HG03558 (cell line): ENCODE results near the gene GALNT16.

Source experiments
- ATAC-seq: cut with Tn5 transposase; IDR thresholded peaks from one replicate; pipeline ENCODE4 v1.9.1; 2021; ENCODE audit warnings: moderate number of reproducible peaks; ENCODE audit not compliant: unreplicated experiment; ENCODE audit errors: extremely low read depth

Gene GALNT16

DNA sequence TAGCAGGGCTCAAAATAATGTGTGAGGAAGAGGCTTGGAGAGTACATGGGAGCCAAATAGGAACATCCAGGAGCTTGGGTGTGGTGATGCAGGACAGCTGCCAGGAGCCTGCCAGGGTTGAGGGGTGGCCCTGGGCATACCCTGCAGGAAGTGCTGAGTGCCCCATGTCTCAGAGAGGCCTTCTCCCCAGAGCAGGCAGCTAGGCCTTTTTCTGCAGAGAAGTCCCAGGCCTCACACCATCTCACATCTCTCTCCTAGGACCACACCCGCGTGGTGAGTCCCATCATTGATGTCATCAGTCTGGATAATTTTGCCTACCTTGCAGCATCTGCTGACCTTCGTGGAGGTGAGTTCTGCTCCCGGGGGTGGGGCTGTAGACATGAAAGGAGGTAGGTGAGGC, 71.2 kb downstream of the GALNT16 start:
- no peak for ATAC-seq

- ATAC-seq = no peak
Observed at GRCh38 chr14:69332782-69333395, 72.9 kb downstream of the GALNT16 start.

DNA sequence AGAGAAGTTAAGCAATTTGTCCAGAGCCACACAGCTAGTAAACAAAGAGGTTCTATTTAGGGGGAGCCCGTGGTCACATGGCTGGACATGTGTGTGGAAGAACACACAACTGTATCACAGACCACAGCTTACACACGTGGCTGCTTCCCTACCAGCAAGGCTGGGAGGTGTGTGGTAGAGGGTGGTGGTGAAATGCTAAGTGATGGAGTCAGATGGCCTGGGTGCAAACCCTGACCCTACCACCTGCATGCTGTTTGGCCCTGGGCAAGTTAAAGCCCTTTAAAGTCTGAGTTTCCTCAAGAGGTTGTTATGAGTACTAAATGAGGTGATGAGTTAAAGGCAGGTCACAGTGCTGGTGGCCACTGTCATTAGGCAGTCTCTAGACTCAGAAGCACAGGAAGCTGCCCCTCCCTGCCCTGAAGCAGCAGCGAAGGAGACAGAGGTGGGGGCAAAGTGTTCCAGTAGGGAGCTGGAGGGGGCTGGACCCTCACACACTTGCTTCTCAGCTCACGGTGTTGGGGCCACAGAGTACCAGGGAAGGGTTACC, 73.9 kb downstream of the GALNT16 start:
- ATAC-seq = no peak

DNA sequence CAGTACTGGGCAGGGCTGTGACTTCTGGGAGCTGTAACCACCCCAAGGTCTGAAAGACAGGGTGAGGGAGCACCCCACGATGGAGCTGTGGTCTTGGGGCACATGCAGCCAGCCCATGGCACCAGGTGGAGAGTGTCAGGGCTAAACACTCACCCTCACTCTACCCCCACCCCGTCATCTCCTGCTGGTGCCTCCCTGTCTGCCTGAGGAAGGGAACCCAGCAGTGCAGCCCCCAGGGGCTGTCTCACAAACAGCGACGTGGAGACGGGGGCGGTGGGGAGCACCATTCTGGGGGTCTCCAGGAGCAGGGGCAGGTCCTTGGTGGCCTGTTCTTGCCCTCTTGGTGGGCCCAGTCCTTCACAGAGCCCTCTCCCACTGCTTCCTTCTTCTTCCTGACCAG, 74.6 kb downstream of the GALNT16 start:
- no peak for ATAC-seq

GRCh38 chr14:69335371-69335771, 75.4 kb downstream of the GALNT16 start:
- ATAC-seq = no peak

- ATAC-seq = no peak
Observed at GRCh38 chr14:69337984-69338383, 78.0 kb downstream of the GALNT16 start.

- ATAC-seq = no peak
Observed at GRCh38 chr14:69339426-69339825, 79.5 kb downstream of the GALNT16 start.

- no peak for ATAC-seq
Observed at GRCh38 chr14:69342928-69343525, 83.1 kb downstream of the GALNT16 start.

DNA sequence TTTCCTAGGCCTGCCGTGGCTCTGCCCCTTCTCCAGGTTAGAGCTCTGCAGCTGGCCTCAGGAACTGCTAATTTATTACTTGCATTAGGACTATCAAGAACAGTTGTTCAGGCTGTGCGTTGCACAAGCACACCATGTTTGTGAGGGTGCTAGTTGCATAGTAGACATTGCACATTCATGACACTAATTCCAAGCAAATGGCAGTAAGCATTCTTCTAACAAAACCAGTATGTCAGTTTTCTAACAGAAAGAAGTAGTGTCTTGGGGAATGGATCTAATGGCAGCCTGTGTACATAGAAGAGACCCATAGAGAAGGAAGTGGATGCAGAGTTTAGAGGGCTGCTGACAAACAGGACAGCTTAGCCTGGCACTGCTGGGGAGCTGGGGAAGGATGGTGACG, 84.2 kb downstream of the GALNT16 start:
- no peak for ATAC-seq

DNA sequence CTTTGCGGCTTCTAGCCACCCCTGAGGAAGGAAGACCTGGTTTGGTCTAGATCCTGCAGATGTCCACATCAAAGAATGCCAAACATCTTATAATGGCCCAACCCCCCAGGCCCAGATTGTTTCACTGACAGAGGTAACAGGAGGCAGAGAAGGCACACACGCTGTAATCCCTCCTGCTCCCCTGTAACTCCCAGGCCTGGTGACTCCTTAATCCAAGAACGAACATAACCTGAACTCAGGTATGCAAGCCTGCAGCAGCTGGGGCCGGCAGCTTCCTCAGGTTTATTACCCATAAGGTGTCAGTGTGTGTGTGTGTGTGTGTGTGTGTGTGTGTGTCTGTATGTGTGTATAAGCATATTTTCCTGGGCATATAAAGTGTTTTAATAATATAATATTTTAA, 85.4 kb downstream of the GALNT16 start:
- no peak for ATAC-seq

DNA sequence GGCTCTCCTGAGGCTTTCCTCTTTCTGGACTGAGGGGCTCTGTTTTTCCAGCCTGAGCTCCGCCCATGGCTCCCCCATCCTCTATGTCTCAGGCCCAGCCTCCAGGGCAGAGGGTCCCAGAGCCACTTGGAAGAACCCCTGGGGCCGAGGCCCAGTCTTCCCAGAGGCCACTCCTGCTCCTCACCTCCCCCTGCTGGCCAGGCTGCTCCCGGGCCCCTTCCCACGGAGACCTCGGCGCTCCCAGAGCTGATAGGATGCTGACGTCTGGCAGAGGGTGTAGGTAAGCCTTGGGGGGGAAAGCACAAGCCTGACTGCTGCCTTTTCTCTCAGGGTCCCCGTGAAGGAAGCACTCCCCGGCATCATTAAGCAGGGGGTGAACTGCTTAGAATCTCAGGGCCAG, 86.8 kb downstream of the GALNT16 start:
- ATAC-seq = no peak

GRCh38 chr14:69349091-69349777, 89.3 kb downstream of the GALNT16 start:
- ATAC-seq = no peak

GRCh38 chr14:69350892-69351291, 90.9 kb downstream of the GALNT16 start:
- ATAC-seq = no peak

- ATAC-seq = no peak
Observed at GRCh38 chr14:69351385-69351784, 91.4 kb downstream of the GALNT16 start.

DNA sequence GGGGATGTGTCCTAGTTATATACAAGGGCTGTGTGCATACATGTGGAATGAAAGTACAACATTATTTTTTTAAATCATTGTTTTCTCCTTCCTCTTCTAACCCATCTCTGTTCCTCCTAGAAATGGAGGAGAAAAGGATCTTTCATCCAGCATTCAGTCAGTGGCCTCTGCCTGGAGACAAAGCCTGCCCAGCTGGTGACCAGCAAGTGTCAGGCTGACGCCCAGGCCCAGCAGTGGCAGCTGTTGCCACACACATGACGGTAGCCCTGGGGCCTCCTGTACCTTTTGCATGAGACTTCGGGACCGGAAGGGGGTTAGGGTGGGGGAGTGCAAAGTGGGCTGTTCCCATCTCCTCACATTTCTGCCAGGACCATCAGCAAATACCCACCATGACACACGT, 92.0 kb downstream of the GALNT16 start:
- ATAC-seq = no peak

DNA sequence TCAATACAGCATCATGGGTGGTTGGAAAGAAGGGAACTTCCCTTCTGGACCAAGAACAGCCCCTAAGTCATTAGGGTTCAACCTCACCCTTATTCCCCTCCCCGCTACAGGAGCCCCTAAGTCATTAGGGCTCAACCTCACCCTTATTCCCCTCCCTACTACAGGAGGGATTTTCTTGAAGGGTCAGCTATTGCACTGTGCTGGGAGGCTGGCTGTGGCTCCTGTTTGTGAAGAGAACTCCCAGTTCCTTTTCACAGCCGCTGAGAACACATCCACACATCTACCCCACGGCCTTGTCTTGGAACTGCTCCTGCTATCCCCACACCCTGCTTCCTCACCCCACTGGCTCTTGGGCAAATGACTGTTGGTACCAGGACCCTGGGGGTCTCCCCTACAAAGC, 93.2 kb downstream of the GALNT16 start:
- ATAC-seq = no peak

- ATAC-seq = peak; percentile 72
Observed at GRCh38 chr14:69354383-69355153, 94.6 kb downstream of the GALNT16 start.

GRCh38 chr14:69355154-69355597, 95.2 kb downstream of the GALNT16 start:
- no peak for ATAC-seq

- ATAC-seq = no peak
Observed at GRCh38 chr14:69355607-69356281, 95.8 kb downstream of the GALNT16 start.

GRCh38 chr14:69356903-69357543, 97.1 kb downstream of the GALNT16 start:
- no peak for ATAC-seq
